Vagina (tissue), 2 donors: ENCODE data around the gene KIF24.

Experiments used
- POLR2AphosphoS5 ChIP-seq, 2 donors: sonication (generic); formaldehyde crosslinking; IDR thresholded peaks; one replicate each; pipeline ENCODE4 v1.9.0; 2017; ENCODE audit warnings: antibody characterized with exemption in 2 of 2, mild to moderate bottlenecking in 2 of 2, low read depth in 1 of 2; ENCODE audit not compliant: insufficient read depth in 1 of 2
- TF ChIP-seq, protein P1 (sequence below), 3 experiments: fragments of 450-650 bp in 2 of 3; fragments of 200-600 bp in 1 of 3; sonication (generic) in 1 of 3; IDR thresholded peaks; one replicate each; pipeline ENCODE4 v1.5.1; 2017 to 2019; ENCODE audit warnings: antibody characterized with exemption in 3 of 3, mild to moderate bottlenecking in 2 of 3, moderate library complexity in 2 of 3

DNA sequence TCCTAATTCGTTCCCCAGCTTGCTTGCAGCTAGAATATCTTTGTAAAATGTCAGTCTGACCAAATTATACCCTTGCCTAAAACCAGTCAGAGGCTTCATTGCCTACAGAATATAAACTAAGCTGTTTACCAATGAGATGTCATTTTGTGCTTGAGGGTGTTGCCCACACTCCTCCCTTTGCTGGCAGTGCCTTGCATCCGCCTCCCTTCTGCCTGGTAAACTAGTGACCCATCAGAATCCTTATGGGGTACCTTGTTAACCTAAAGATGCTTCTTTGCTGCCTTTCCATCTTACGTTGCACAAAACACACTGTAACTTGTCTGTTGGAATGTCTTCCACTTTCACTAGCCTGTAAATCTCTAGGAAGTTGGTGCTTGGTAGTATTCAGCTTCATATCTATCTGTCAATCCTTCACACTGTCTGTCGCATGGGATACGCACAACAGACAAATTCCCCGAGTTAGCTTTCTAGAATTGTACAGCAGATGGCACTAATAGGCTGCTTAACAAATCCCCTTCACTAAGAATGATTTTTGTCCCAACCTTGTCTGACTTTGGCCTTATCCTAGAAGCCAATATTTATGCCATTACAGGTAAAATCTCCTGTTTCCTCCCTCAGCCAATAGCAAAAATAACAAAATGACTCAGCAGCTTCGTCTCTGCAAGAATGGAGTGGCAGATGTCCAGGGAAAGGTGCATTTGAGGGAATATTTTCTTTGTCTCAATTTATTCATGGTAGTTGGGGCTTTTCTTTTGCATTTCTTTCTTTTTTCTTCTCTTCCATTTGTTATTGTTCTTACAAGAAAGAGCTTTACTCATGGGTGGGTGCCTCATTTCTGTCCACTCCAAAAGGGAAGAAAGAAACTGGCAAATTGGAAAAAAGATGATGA lies 3.3 kb upstream of the KIF24 start:
- no peak for TF ChIP-seq POLR2AphosphoS5 (IDR thresholded peaks at IDR 0.05; ENCODE audit: insufficient read depth in 1 of 2, low read depth in 1 of 2)
- TF ChIP-seq, protein P1, sequence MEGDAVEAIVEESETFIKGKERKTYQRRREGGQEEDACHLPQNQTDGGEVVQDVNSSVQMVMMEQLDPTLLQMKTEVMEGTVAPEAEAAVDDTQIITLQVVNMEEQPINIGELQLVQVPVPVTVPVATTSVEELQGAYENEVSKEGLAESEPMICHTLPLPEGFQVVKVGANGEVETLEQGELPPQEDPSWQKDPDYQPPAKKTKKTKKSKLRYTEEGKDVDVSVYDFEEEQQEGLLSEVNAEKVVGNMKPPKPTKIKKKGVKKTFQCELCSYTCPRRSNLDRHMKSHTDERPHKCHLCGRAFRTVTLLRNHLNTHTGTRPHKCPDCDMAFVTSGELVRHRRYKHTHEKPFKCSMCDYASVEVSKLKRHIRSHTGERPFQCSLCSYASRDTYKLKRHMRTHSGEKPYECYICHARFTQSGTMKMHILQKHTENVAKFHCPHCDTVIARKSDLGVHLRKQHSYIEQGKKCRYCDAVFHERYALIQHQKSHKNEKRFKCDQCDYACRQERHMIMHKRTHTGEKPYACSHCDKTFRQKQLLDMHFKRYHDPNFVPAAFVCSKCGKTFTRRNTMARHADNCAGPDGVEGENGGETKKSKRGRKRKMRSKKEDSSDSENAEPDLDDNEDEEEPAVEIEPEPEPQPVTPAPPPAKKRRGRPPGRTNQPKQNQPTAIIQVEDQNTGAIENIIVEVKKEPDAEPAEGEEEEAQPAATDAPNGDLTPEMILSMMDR (IDR thresholded peaks at IDR 0.05) = peak in 1 of 3 experiments; percentile 33
